Astrocyte of the spinal cord (primary cell): ENCODE data around the gene AKR1B1.
A peak's percentile ranks its signal among the peaks of the same experiment; 100 is the strongest.

Source experiments
- DNase-seq: peaks from one replicate; pipeline ENCODE4 v3.0.0; 2011; ENCODE audit warnings: low read depth, low spot score
- H3K4me3 ChIP-seq: 2 replicates; pipeline ENCODE4 v1.5.1; 2011; ENCODE audit warnings: low read depth, mild to moderate bottlenecking, low read length, moderate library complexity
- in situ Hi-C: cut with HindIII; loops from 2 replicates; pipeline ENCODE4 v1.10.0; 2017; ENCODE audit warnings: low sequenced_read_pairs
- TF ChIP-seq, protein P1 (sequence below): IDR thresholded peaks from 2 replicates; pipeline ENCODE4 v1.5.1; 2012; ENCODE audit warnings: low read depth, mild to moderate bottlenecking, low read length, inconsistent platforms

The AKR1B1 gene

DNA sequence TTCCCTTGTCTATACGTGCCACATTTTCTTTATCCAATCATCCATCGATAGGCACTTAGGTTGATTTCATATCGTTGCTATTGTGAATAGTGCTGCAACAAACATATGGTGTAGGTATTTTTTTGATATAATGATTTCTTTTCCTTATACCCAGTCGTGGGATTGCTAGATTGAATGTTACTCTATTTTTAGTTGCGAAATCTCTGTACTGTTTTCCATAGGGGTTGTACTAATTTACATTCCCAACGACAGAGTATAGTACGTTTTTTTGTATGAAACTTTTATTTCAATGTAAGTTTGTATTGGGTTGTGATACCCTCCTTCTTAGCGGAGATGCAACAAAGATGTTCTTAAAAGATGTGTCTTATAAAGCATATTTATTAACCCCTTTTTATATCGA lies 30.0 kb downstream of the AKR1B1 start:
- DNase-seq, result no peak
- H3K4me3 ChIP-seq, result no peak overlapping the region
- TF ChIP-seq, protein P1, sequence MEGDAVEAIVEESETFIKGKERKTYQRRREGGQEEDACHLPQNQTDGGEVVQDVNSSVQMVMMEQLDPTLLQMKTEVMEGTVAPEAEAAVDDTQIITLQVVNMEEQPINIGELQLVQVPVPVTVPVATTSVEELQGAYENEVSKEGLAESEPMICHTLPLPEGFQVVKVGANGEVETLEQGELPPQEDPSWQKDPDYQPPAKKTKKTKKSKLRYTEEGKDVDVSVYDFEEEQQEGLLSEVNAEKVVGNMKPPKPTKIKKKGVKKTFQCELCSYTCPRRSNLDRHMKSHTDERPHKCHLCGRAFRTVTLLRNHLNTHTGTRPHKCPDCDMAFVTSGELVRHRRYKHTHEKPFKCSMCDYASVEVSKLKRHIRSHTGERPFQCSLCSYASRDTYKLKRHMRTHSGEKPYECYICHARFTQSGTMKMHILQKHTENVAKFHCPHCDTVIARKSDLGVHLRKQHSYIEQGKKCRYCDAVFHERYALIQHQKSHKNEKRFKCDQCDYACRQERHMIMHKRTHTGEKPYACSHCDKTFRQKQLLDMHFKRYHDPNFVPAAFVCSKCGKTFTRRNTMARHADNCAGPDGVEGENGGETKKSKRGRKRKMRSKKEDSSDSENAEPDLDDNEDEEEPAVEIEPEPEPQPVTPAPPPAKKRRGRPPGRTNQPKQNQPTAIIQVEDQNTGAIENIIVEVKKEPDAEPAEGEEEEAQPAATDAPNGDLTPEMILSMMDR, result no peak
- in situ Hi-C loops, result no loop called here

DNA sequence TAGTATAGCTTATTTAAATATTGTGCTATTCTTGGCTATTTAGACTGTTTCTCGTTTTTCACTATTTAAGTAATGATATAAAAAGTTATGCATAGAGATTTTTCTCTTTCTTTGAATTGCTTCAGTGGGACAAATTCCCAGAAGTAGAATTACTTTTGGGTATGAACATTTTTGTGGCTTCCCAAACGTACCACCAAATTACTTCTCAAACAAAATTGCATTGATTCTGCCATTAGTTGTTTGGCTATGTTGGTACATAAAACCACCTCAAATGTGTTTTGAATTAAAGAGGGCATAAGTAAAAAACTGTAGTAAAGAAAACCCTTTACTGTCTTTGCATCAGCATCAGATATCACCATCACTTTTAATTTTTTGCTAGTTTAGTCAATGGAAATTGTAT lies 31.0 kb downstream of the AKR1B1 start:
- peak; percentile 21 for DNase-seq
- in situ Hi-C loops, result no loop called here
- TF ChIP-seq, protein P1, result no peak
- no peak overlapping the region for H3K4me3 ChIP-seq

DNA sequence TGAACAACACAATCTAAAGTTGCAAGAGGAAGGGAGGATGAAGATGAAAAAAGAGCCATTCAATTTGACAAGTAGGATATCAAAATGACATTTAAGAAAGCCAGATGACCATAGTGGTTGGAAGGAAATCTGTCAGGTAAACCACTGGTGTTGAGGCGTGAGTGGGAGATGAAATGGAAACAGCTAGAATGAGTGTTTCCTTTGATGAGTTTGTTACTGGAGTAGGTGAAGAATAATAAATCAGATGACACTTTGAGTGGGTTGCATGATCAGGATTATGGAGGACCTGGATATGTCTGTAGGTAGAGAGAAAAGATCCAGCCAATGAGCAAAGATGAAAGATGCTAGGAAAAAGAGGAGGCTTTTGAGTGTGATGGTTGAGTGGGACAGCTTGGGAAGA lies 33.1 kb downstream of the AKR1B1 start:
- TF ChIP-seq, protein P1, result no peak
- DNase-seq, result no peak
- H3K4me3 ChIP-seq, result no peak overlapping the region
- in situ Hi-C loops, result no loop called here

DNA sequence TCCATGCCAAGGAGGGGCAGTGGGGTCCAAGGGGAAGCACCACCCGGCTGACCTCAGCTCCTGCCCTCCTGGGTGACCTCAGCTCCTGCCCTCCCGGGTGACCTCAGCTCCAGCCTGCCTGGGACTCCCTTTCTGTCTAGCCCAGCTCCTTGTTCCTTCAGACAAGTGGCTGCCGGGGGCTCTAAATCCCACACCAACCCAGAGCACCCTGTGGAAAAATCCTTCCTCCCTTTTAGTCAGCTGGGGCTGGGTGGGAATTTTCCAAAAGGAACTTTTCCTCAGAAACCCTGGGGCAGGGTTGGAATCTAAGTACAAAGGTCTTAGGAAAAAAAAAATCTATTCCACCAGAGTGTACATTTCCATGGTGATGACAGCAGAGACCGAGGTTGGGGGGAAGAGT lies 36.3 kb downstream of the AKR1B1 start:
- no peak for DNase-seq
- in situ Hi-C loops, result no loop called here
- TF ChIP-seq, protein P1, result no peak
- H3K4me3 ChIP-seq, result no peak overlapping the region

DNA sequence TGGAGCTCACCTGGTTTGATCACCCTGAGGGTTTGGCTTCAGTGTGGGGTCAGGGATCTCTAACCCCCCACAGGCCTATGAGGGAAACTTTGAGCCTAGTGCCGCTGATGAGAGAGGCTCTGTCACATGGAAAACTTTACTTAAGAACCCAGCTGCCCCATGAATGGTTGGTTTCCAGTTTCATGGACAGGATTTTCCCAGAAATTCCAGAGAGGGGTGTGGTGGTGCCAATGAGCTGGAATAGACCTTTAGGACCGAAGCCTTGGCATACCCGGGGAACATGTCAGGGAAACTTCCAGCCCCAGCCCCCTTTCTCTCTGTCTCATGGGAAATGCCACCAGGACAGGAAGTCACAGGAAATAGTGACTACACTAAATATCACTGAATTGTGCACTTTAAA lies 36.9 kb downstream of the AKR1B1 start:
- no peak overlapping the region for H3K4me3 ChIP-seq
- DNase-seq, result no peak
- in situ Hi-C loops, result no loop called here
- TF ChIP-seq, protein P1, result no peak

DNA sequence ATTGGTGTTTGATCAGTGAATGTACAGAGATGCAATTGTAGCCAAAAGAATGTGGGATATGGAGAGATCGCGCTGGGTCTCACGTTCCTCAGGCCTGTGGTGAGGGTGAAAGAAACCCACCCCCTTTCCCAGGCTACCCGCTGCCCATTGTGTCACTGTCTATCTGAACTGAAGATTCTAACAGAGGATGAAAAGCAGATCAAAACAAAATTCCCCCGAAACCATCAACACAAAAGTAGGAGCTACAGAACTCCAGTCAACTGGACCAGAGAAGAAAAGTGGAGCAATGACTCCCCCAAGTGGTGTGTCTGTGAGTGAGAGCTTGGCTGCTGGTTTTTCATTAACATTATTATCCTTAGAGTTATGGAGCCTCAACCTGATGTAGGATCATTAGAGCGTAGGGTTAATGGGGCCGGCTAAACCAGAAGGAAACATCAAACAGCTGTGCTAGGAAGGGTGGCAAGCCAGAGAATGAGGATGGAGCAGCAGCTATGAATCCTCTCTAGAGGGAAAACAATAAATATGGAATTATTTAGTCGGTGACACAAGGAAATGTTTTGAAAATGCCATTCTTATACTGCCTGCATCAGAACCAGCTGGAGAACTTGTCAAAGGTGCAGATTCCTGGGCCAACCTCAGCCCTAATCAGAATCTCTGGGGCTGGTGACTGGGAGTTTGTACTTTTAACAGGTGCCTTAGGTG lies 38.3 kb downstream of the AKR1B1 start:
- TF ChIP-seq, protein P1, result peak; percentile 70
- DNase-seq, result peak; percentile 40
- no peak overlapping the region for H3K4me3 ChIP-seq
- in situ Hi-C loops, result no loop called here
